Peyer's patch (tissue), 4 donors: Measurements from ENCODE around the gene CCDC152.

Source experiments
- CTCF ChIP-seq, 6 experiments: fragments of 450-650 bp in 4 of 6; fragments of 200-600 bp in 2 of 6; sonication (generic) in 1 of 6; IDR thresholded peaks; one replicate each; pipeline ENCODE4 v1.5.1; 2017 to 2019; ENCODE audit warnings: antibody characterized with exemption in 6 of 6, mild to moderate bottlenecking in 3 of 6, moderate library complexity in 1 of 6
- POLR2A ChIP-seq, 2 donors: fragments of 450-650 bp; IDR thresholded peaks; one replicate each; pipeline ENCODE4 v1.5.1; 2017; ENCODE audit warnings: antibody characterized with exemption in 2 of 2, mild to moderate bottlenecking in 2 of 2, moderate library complexity in 2 of 2

- TF ChIP-seq CTCF (IDR thresholded peaks at IDR 0.05): no peak
- peak in 1 of 2 donors; percentile 75 for TF ChIP-seq POLR2A (IDR thresholded peaks at IDR 0.05)
Measured at GRCh38 chr5:42806004-42806700, 49.5 kb downstream of the CCDC152 start.
